Measurements from ENCODE around the gene PI4KB. TPM values are rescaled to one million over a fixed set of nuclear protein-coding genes. Genes with fewer than 3 reads are reported as not detected.
A peak's percentile ranks its signal among the peaks of the same experiment; 100 is the strongest.

The PI4KB gene
- polyA plus RNA-seq, 1 of the 3 experiments (the other 2 are of a cell fraction) = 62.9 TPM

DNA sequence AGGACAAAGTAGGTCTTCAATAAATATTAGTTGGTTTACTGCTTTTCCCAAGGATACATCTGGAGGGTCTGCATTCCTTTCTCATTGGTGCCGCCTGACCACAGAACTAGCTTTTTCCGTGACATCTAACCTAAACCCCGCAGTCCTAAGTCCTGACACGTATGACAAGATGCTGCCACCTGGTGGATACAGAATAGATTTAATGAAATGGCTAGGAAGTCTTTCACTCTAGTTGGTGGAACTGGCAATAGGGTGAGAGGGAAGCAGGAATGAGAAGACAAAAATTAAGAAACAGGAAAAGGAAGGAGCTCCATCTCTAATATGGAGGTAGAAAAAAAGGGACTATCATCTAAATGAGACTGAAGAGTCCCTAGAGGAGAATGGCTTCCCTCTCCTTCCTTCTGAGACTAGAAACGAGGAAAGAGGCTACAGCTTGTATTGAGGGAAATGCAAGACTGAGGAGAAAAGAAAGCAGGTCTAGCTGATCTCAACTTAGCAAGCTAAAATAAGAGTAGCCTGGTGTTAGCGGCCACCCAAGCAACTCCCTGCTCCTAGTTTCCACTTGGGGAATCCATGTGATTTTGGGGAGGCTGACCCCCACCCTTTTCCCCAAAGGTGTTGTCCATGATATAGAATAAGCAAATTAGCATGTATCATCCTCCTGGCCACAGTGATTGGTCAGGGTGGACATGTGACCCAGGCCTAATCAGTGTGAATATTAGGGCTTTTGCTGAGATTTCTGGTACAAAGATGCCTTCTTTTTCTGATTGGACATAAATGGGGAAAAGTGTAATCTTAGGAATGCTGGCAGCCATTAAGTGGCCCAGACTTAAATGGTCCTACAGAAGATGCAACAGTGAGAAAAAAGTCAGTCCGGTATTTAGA lies 13.9 kb upstream of the PI4KB start:
- H4K20me1 ChIP-seq (ENCODE audit: insufficient read depth) = no peaks in the 10 kb centered on the region
- 38% methylated on average over 7 of the region's 7 CpGs for WGBS (ENCODE audit: low lambda C conversion rate)
- DNase-seq = peak; percentile 67
- H3K79me2 ChIP-seq (ENCODE audit: insufficient read depth) = peaks cover 2% of the 10 kb centered on the region
- H3K9me2 ChIP-seq = no peaks in the 10 kb centered on the region
- peaks cover 6 to 7% of the 10 kb centered on the region in 2 experiments; a peak in 2 of 4 replicates for H3K4me1 ChIP-seq (ENCODE audit: control insufficient read depth in 1 of 2, insufficient read depth in 2 of 2, low read depth in 1 of 2, low read length in 1 of 2)
- H3K36me3 ChIP-seq (replicated peaks in 1 of 2; ENCODE audit: control insufficient read depth in 1 of 2, insufficient read depth in 2 of 2, low read length in 1 of 2) = peaks cover 6 to 34% of the 10 kb centered on the region in 2 experiments
- TF ChIP-seq SMC3 (IDR thresholded peaks at IDR 0.05; ENCODE audit: low read depth, low read length) (peak; percentile 83), JUND (IDR thresholded peaks at IDR 0.05) (no peak), RAD21 (IDR thresholded peaks at IDR 0.05; ENCODE audit: low read length) (peak; percentile 90), RFX5 (IDR thresholded peaks at IDR 0.05; ENCODE audit: low read length) (peak; percentile 71; the same call in 1 of the 2 replicates), POLR2AphosphoS5 (IDR thresholded peaks at IDR 0.05; ENCODE audit: low read depth, low read length) (no peak), ELF1 (IDR thresholded peaks at IDR 0.05) (no peak), SIN3A (IDR thresholded peaks at IDR 0.05; ENCODE audit: borderline replicate concordance, low read depth, low read length) (peak; percentile 63; the same call in 1 of the 2 replicates)
- TF ChIP-seq, protein P1, sequence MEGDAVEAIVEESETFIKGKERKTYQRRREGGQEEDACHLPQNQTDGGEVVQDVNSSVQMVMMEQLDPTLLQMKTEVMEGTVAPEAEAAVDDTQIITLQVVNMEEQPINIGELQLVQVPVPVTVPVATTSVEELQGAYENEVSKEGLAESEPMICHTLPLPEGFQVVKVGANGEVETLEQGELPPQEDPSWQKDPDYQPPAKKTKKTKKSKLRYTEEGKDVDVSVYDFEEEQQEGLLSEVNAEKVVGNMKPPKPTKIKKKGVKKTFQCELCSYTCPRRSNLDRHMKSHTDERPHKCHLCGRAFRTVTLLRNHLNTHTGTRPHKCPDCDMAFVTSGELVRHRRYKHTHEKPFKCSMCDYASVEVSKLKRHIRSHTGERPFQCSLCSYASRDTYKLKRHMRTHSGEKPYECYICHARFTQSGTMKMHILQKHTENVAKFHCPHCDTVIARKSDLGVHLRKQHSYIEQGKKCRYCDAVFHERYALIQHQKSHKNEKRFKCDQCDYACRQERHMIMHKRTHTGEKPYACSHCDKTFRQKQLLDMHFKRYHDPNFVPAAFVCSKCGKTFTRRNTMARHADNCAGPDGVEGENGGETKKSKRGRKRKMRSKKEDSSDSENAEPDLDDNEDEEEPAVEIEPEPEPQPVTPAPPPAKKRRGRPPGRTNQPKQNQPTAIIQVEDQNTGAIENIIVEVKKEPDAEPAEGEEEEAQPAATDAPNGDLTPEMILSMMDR (IDR thresholded peaks at IDR 0.05) = peak; percentile 77
- TF ChIP-seq, protein P2, sequence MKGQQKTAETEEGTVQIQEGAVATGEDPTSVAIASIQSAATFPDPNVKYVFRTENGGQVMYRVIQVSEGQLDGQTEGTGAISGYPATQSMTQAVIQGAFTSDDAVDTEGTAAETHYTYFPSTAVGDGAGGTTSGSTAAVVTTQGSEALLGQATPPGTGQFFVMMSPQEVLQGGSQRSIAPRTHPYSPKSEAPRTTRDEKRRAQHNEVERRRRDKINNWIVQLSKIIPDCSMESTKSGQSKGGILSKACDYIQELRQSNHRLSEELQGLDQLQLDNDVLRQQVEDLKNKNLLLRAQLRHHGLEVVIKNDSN (IDR thresholded peaks at IDR 0.05; ENCODE audit: borderline replicate concordance, low read depth) = peak; percentile 38; the same call in 1 of the 2 replicates
- H3F3A ChIP-seq (replicated peaks; ENCODE audit: insufficient read depth) = peaks cover 11% of the 10 kb centered on the region
- peak overlapping the region; percentile 29; the same call in 1 of the 2 replicates for H3K4me2 ChIP-seq
- no peaks in the 10 kb centered on the region for H3K27me3 ChIP-seq (ENCODE audit: insufficient read depth)
- ChIA-PET CTCF (interaction anchor here (0.6 to 11.2 kb wide), 53 partner anchors 11 to 769 kb away, joined by 3 to 309 read pairs (median 5); partner anchors contain the start of genes PI4KB, PSMB4, PSMD4 and VPS72), POLR2A (interaction anchor here (0.7 to 1.9 kb wide), 4 partner anchors 14 to 60 kb away, joined by 3 to 10 read pairs (median 8); partner anchors contain the start of genes PI4KB and ZNF687)
- H3K4me3 ChIP-seq (ENCODE audit: low read depth in 2 of 2, low read length in 1 of 2) = no peak overlapping the region; a peak in 1 of 4 replicates
- no peak overlapping the region for H3K9ac ChIP-seq
- peak overlapping the region; percentile 58 to 70 for H3K27ac ChIP-seq (ENCODE audit: low read depth in 2 of 2, low read length in 1 of 2)
- H3K9me3 ChIP-seq = no peaks in the 10 kb centered on the region
- H2AFZ ChIP-seq (ENCODE audit: low read depth) = no peak overlapping the region

DNA sequence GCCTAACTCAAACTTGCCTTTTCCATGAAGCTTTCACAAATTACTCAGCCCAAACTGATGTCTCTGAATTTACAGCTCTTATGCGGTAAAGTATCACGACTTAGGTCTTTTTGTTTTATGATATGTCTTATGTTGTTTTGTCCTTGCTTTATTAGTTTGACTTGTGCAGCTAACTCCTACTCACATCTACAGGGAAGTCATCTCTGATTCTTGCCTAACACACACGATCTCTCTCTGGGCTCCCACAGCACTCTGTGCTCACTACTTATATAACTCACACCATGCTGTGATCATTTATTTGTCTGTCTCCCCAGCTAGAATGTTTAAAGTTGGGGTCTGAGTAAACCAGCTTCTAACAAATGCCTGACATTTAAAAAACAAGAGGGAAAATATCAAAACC lies 9.3 kb upstream of the PI4KB start:
- no peak overlapping the region for H3K4me3 ChIP-seq (ENCODE audit: low read depth in 2 of 2, low read length in 1 of 2)
- CTCF ChIA-PET = interaction anchor here (11.2 kb wide), 1 partner anchor 30 kb away, joined by 309 read pairs; no protein-coding TSS in a partner anchor
- H3K36me3 ChIP-seq (replicated peaks in 1 of 2; ENCODE audit: control insufficient read depth in 1 of 2, insufficient read depth in 2 of 2, low read length in 1 of 2) = no peaks in the 10 kb centered on the region
- no peaks in the 10 kb centered on the region for H4K20me1 ChIP-seq (ENCODE audit: insufficient read depth)
- H3K79me2 ChIP-seq (ENCODE audit: insufficient read depth) = no peaks in the 10 kb centered on the region
- H3K9ac ChIP-seq = no peak overlapping the region
- TF ChIP-seq MEF2A (IDR thresholded peaks at IDR 0.05; ENCODE audit: borderline replicate concordance, low read depth) = no peak
- TF ChIP-seq, protein P3, sequence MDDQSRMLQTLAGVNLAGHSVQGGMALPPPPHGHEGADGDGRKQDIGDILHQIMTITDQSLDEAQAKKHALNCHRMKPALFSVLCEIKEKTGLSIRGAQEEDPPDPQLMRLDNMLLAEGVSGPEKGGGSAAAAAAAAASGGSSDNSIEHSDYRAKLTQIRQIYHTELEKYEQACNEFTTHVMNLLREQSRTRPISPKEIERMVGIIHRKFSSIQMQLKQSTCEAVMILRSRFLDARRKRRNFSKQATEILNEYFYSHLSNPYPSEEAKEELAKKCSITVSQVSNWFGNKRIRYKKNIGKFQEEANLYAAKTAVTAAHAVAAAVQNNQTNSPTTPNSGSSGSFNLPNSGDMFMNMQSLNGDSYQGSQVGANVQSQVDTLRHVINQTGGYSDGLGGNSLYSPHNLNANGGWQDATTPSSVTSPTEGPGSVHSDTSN (IDR thresholded peaks at IDR 0.05) = no peak
- TF ChIP-seq, protein P4, sequence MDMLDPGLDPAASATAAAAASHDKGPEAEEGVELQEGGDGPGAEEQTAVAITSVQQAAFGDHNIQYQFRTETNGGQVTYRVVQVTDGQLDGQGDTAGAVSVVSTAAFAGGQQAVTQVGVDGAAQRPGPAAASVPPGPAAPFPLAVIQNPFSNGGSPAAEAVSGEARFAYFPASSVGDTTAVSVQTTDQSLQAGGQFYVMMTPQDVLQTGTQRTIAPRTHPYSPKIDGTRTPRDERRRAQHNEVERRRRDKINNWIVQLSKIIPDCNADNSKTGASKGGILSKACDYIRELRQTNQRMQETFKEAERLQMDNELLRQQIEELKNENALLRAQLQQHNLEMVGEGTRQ (IDR thresholded peaks at IDR 0.05; ENCODE audit: borderline replicate concordance, low read depth, low read length) = no peak
- no peak for TF ChIP-seq ELF1 (IDR thresholded peaks at IDR 0.05)
- TF ChIP-seq GABPA (IDR thresholded peaks at IDR 0.05; ENCODE audit: low read depth) = no peak
- no peak for TF ChIP-seq FOSL2 (IDR thresholded peaks at IDR 0.05; ENCODE audit: borderline replicate concordance, low read depth)
- TF ChIP-seq FOXJ3 (CRISPR knock-in tag; IDR thresholded peaks at IDR 0.05) = no peak
- TF ChIP-seq FOXM1 (IDR thresholded peaks at IDR 0.05; ENCODE audit: low read depth) = no peak
- no peak for TF ChIP-seq GATA2 (CRISPR knock-in tag; IDR thresholded peaks at IDR 0.05)
- TF ChIP-seq, protein P2 (IDR thresholded peaks at IDR 0.05; ENCODE audit: borderline replicate concordance, low read depth) = no peak
- no peak for TF ChIP-seq POLR2AphosphoS5 (IDR thresholded peaks at IDR 0.05; ENCODE audit: low read depth, low read length)
- TF ChIP-seq, protein P5, sequence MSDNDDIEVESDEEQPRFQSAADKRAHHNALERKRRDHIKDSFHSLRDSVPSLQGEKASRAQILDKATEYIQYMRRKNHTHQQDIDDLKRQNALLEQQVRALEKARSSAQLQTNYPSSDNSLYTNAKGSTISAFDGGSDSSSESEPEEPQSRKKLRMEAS (IDR thresholded peaks at IDR 0.05; ENCODE audit: low read depth) = no peak
- no peak for TF ChIP-seq RFX5 (IDR thresholded peaks at IDR 0.05; ENCODE audit: low read length)
- no peak for TF ChIP-seq RAD21 (IDR thresholded peaks at IDR 0.05; ENCODE audit: low read length)
- no peak for TF ChIP-seq NFIC (IDR thresholded peaks at IDR 0.05; ENCODE audit: borderline replicate concordance)
- no peak for TF ChIP-seq EZH2phosphoT487 (IDR thresholded peaks at IDR 0.05; ENCODE audit: borderline replicate concordance, low read depth)
- H3F3A ChIP-seq (replicated peaks; ENCODE audit: insufficient read depth) = peaks cover 15% of the 10 kb centered on the region
- H3K9me2 ChIP-seq = no peaks in the 10 kb centered on the region
- no peak overlapping the region for H3K4me2 ChIP-seq
- no peak for DNase-seq
- no peak overlapping the region for H3K27ac ChIP-seq (ENCODE audit: low read depth in 2 of 2, low read length in 1 of 2)
- POLR2A ChIA-PET = interaction anchor here (1.1 kb wide), 1 partner anchor 9 kb away, joined by 4 read pairs; the partner anchor contains the start of gene PI4KB
- 93% methylated on average over 3 of the region's 3 CpGs for WGBS (ENCODE audit: low lambda C conversion rate)
- H3K27me3 ChIP-seq (ENCODE audit: insufficient read depth) = no peaks in the 10 kb centered on the region
- no peak overlapping the region for H2AFZ ChIP-seq (ENCODE audit: low read depth)
- no peaks in the 10 kb centered on the region for H3K9me3 ChIP-seq
- no peaks in the 10 kb centered on the region; a peak in 2 of 4 replicates for H3K4me1 ChIP-seq (ENCODE audit: control insufficient read depth in 1 of 2, insufficient read depth in 2 of 2, low read depth in 1 of 2, low read length in 1 of 2)
